Ovary (tissue), 3 donors: ENCODE data around the gene BCAS1.

ENCODE experiments used
- EP300 ChIP-seq: sonication (generic); formaldehyde crosslinking; IDR thresholded peaks from one replicate; pipeline ENCODE4 v1.6.1; 2017; ENCODE audit warnings: antibody characterized with exemption
- POLR2A ChIP-seq: fragments of 450-650 bp; IDR thresholded peaks from one replicate; pipeline ENCODE4 v1.6.1; 2017; ENCODE audit warnings: antibody characterized with exemption, mild to moderate bottlenecking, moderate library complexity
- TF ChIP-seq, protein P1 (sequence below), 3 donors: fragments of 450-650 bp in 2 of 3; fragments of 200-600 bp in 1 of 3; IDR thresholded peaks; one replicate each; pipeline versions ENCODE4 v1.5.1 to v1.8.0; 2016 to 2022; ENCODE audit warnings: antibody characterized with exemption in 3 of 3, mild to moderate bottlenecking in 1 of 3
- donor health status: DM: no; HTN: no; CAD: no.

DNA sequence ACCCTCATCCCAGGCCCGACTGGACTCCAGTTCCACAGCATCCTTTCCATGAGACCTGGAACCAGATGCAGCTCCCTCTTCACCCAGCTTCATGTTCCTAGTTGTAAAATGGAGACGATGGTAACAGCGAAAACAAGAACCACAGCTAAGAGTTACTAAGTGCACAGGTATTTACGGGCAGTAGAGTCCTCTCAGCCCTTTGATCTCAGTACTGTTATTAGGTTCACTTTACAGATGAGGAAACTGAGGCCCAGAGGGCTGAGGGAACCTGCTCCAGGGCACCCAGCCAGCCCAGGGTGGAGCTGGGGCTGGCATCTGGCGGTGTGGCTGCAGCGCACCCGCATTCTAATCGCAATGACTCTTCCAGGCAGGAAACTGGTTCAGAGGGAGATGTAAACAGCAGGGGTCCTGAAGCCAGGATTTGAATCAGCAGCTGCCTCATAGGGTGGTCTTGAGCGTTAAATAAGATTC, 858 bp downstream of the BCAS1 start:
- TF ChIP-seq, protein P1, sequence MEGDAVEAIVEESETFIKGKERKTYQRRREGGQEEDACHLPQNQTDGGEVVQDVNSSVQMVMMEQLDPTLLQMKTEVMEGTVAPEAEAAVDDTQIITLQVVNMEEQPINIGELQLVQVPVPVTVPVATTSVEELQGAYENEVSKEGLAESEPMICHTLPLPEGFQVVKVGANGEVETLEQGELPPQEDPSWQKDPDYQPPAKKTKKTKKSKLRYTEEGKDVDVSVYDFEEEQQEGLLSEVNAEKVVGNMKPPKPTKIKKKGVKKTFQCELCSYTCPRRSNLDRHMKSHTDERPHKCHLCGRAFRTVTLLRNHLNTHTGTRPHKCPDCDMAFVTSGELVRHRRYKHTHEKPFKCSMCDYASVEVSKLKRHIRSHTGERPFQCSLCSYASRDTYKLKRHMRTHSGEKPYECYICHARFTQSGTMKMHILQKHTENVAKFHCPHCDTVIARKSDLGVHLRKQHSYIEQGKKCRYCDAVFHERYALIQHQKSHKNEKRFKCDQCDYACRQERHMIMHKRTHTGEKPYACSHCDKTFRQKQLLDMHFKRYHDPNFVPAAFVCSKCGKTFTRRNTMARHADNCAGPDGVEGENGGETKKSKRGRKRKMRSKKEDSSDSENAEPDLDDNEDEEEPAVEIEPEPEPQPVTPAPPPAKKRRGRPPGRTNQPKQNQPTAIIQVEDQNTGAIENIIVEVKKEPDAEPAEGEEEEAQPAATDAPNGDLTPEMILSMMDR (IDR thresholded peaks at IDR 0.05) = no peak
- TF ChIP-seq POLR2A = no peak
- no peak for TF ChIP-seq EP300
